Right renal cortex interstitium (tissue), 3 donors: ENCODE data around the gene GRB10. TPM values are rescaled to one million over a fixed set of nuclear protein-coding genes. Genes with fewer than 3 reads are reported as not detected.

Experiments
- DNase-seq, 3 donors: peaks; one replicate each; pipeline ENCODE4 v3.0.0-alpha.2; 2013; ENCODE audit warnings: low read depth in 3 of 3, low spot score in 2 of 3
- polyA plus RNA-seq, 3 donors: library from polyadenylated mRNA; unstranded; fragments of 120-200 nt; gene quantifications; one replicate each; pipeline ENCODE4 v1.2.1, GENCODE V29; 2013; ENCODE audit not compliant: insufficient read length in 3 of 3

Gene GRB10
- polyA plus RNA-seq, 3 donors: 25.4 to 33.5 (median 29.4) TPM

DNA sequence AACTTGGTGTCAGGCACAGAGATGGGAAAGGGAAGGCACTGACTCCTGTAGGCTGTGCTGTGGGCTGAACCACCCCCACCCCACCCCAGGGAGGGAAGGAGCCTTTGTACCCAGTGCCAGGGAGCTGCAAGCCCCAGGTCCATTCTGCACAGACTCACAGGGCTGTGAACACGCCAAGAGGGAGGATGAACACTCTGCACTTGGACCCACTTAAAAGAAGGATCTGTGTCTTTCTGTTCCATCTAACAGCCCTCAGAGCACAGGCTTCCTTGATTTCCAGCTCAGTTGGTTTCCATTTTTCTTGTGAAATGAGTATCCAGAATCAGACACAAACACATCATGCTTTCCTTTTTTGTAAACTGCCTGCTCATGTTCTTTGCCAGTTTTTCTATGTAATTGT, 84.9 kb downstream of the GRB10 start:
- DNase-seq: no peak

DNA sequence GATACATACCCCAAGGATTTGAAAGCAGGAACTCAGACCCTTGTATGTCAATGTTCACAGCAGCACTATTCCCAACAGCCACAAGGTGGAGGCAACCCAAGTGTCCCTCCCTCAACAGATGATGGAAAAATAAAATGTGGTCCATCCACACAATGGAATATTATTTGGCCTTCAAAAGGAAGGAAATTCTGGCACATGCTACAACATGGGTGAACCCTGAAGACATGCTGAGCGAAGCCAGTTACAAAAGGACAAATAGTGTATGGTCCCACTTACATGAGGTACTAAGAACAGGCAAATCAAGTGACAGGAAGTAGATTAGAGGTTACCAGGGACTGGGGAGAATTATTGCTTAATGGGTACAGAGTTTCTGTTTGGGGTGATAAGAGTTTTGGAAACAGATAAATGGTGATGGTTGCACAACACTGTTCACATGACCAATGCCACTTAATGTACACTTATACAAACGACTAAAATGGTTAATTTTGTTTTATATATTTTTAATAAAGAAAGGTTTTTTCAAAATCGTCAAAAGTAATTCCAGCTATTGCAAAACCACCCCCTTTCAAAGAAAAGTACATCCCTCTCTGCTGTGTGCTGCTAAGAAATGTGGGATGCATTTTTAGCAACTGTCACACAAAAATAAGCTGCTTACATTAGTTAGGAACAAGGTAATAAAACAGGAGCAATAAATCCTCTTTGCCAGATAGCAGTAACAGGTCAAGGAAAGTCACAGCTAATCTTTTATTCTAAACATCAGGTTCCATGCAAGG, 85.7 kb downstream of the GRB10 start:
- DNase-seq: no peak

DNA sequence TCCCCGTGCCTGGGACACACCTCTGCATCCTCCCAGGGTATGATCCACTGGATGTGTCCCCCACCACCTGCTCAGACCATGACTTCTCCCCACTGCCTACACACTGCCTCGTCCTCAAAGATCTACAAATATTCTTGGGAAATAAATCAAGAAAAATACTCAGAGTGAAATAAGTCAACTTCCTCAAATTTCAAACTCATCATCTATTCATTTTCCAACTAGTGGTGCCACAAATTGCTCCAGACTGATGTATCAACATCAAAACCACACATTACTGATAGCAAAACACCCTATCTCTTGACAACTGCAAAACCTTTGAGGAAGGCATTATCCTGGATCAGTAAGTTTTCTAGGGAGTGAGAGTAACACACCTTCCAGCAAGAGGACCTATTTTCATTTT, 87.7 kb downstream of the GRB10 start:
- no peak for DNase-seq

DNA sequence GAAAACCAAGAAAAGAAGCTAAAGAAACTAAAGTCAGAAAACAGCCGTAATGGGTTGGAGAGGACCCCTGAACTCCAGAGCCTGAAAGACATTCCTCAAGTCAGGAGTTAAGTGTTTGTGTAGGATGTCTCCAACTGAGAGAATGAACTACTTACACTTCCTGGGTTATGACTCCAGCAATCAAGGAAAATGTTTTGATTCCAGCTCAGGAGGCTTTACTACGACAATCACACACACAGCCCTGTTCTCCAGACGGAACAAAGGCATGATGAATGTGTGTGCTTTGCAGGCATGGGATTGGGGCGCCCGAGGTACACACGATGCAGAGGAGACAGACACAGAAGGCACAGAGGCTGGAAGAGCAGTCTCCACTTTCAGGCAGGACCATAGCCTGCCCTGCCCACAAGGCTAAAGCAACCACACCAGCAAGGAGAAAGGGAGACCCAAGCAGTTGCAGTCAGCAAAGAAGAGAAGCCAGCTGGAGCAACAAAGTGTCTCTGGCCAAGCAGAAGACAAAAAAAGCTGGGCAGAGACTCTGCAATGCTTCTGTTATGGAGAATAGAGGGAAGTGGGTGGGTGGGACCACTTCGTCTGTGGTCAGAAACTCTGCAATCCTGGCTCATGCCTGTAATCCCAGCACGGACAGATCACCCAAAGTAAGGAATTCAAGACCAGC, 89.1 kb downstream of the GRB10 start:
- DNase-seq: no peak

DNA sequence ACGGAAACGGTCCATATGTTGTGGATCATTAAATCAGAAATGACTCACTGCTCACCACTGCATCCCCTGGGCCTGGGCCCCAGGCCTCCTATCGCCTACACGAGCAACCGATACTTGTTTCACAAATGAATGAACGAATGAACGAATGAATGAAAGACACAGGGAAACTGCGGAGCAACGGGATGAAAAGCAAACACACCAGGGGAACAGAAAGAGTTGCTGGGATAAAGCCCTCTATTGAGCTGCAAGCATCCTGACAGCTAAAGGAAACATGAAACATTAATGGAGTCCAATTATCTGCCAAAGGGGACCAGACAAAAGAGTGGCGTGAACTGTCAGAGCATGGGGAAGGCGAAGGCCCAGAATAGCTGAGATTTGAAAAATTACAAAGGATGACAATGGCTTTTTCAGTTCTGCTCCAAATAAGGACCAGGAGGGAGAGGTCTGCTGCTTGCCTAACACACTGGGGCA, 92.1 kb downstream of the GRB10 start:
- no peak for DNase-seq

DNA sequence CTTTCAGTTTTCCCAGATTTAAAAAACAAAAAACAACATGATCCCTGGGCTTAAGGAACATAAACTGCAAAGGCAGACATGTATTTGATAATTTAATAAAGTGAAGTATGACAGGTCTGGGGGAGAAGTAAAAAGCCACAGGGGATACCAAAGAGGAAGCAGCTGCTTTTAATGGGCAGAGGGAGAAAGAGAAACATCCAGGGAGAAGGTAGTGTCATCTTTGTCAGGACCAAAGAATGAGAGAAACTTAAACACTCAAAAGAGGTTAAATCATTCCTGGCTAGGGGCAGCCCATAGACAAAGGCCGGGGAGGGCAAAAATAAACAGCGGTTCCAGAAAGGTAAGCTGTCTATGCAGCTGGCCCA, 94.5 kb downstream of the GRB10 start:
- no peak for DNase-seq

DNA sequence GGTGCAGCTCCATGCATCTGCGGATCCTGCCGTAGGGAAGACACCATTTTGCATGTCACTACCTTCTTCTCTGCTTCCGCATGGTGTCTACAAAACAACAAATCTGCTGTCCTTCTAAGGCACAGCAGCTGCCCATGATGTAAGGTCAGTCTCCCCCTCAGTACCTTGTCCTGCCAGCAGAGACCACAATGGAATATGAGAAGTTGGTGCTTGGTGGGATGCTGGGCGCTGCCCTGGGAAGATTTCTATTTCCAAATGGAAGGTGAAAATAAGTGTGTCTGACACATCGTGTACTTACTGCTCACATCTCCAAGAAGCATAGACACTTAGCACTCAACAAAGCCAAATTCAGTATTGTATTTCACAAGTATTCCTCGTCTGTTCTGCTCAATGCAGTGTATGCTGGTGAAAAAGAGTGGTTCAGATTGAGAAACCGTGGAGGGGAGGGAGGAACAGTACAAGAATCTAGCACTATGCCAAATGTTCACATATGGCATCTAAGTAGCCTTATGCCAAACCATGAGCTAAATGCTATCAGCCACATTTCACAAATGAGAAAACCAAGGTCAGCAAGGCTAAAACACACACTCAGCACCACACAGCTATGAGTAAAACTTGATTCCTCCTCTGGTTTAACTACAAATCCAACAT, 95.0 kb downstream of the GRB10 start:
- no peak for DNase-seq

DNA sequence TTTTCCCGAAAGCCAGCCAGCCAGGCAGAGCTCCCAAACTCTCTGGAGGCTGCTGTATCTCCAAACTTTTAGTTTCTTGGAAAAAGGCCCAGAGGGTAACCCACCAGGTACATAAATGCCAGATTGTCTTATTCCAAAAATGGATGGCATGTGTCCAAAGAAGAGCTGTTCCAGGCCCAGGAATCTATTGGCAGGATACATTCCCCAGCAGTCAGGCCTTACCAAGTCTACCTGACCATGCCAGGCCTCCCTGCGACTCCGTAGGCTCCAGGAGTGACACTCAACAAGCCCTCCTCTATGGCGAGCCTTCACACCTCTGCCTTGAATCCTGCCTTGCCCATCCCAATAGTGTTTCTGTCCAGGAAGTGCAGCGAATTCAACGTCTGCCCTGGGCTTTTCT, 95.6 kb downstream of the GRB10 start:
- DNase-seq: no peak

DNA sequence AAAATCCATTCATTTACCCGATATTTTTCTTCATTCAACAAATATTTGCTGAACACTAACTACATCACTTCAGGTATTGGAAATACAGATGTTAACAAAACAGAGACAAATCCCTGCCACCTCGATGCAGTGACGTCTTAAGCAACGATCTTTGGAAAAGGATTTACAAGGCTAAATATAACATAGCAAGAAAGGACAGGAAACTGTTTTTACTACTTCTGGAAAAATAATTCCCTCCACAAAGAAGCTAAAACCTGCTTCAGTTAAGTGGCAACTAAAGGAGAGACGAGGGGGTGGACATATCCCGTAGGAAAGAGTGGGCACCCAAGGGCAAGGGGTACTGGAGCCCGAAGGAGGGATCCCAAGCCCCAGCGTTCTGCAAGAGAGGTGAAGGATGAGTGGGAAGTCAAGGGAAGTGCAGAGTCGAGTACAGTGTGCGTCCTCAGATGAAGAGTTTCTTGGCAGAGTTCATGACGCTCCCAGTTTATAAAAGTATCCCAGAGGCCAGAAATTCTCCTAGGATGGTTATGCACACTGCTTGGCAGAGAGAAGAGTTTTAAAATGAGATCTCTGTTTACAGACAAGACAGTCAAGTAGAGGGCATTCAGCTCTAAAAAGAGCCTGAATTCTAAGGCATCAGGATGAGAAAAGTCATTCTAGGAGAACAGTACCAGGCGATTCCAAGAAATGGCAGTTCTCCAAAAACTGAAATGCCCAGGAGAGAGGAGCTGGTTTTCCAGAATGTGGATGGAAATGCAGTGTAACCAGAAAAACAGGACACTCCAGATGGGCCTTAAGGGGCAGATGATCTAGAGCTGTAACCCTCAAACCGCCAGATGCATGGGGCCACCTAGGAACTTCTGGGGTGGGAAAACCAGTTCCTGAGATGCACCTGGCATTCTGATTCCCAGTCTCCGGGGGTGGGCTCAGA, 97.3 kb downstream of the GRB10 start:
- no peak for DNase-seq

DNA sequence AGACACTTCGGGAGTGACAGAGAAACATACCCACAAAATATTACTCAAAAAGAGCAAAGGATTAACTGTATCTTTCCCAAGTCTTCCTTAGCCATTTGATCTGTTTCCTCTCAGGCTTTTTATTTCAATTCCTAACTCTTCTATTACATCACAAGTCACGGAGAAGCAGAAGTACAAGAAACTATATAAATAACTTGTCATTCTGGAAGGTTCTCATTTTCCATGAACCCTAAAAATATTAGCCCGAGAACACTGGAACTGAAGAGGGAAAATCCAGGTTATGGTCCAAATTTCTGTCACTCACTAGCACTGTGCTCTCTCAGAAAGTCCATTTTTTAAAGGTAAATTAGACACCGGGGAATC, 98.0 kb downstream of the GRB10 start:
- no peak for DNase-seq

DNA sequence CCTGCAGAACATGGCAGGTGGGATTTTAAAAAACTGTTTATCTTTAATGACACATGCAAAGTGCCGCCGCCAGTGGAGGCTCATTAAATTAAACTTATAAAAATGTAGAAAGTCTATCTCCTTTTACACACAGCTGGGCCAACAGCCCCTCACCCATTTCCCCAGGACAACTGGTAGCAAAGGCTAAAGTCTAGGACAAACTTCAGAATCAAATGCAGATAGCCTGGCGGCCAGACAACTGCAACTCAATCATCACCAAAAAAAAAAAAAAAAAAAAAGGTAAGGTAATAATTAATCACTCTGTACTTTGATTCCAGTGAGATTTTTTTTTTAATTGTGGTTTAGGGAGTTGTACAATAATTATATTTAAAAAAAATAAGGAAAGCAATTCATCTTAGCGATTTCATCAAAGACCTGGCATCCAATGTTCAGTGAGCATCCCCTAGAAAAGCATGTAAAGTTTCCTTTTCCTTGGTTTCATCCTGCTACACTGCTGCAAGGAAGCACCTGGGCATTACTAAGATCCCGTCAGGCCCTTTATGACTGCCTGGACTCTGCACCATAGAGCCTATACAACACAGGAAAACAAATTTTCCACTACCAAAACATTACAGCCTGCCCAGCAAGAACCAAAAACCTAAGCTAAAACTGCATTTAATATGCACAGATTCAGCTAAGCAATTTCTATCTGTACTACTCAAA, 98.5 kb downstream of the GRB10 start:
- no peak for DNase-seq

DNA sequence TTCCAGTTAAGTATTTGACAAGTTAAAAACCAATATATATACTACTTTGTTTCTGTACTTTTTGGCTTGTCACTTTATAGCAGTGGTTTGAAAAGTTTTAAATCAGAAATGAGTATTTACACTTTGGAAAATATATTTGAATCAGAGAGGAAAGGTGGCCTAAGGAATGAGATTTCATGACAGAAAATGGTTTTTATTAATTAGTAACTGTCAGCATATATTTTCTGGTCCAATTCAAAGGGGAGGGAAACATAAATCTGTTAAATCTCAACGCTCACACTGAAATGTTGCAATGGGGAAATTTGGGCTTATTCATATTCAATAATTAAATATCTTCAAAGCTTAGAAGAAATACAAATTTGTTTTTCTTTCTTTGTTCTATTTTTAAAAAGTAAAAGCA, 100.1 kb downstream of the GRB10 start:
- DNase-seq: no peak

DNA sequence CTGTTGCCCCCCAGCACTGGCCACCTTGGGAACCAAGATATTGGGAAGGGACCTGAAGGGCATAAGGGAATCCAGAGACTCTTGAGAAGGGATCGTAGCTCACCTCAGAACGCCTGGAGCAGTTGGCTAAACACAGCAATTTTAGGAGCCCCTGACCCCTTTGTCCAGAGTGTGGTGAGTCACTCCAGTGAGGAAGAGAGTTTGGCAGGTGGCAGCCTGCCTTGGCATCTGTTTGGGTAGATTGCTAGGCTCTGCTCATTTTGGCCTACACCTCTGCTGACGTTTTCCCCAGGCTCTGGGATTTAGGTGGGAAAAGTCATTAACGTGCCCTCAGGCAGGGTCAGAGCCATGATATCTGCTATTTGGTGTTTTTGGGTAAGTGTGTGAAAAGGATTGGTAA, 100.6 kb downstream of the GRB10 start:
- DNase-seq: no peak

DNA sequence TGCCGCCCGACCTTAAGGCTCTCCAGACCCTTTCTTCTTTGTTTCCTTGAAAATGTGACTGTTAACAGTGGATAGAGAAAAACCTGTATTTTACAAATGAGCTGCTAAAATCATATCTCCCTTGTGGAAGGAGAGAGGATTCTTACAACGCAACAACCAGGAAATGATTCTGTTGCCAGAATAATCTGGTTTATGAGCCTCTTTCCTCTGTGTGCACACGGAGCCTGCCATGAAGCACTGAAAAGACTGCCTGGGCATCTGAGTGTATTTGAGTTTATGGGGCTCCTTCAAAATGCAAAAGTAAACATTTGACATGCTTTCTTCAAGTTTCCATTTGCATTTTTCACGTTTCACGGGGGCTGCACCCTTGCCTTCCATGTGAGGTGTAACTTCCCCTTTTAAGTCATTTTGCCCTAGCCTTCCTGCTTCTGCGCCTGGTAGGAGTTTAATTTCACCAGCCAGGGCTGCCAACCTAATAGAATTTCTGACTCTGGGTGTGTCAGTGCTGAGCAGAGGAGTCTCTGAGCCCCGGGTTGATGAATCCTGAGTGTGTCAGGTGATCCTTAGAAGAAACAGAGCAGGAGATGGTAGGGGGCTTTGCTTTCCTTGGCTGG, 101.2 kb downstream of the GRB10 start:
- no peak for DNase-seq

DNA sequence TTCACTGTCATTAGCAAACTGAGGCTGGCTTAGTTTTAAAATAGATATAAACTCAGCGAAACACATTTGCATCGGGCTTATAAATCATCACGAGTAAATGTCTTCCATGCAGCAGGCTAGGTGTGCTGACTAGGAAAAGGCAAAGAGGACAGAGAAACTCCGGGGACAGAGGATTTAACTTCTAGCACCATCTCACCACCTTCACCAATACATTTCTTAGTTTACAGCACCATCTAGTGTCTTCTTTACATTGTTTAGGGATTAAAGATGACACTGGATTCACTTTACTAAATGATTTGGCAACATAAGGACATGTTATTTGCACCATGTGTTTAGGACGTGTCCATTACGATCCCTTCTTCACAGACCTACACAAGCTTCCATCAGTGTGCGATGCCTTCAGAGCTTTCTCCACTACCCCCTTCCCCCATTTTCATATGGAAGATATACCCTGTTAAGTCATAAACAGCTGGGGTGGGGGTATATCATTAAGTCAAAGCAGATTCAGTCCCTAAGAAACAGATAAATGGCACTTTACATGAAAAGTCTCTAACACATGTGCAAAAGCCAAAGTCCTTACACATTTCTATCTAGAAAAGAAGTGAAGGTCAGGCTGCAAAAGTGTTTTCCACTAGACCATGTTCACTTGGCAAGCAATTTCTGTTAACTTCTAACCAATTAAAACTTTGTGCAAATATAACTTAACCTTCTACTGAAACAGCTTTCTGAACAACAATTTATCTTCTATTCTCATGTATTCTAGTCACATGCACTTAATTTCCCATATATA, 103.3 kb downstream of the GRB10 start:
- peak in 1 of 3 donors; percentile 10 for DNase-seq

DNA sequence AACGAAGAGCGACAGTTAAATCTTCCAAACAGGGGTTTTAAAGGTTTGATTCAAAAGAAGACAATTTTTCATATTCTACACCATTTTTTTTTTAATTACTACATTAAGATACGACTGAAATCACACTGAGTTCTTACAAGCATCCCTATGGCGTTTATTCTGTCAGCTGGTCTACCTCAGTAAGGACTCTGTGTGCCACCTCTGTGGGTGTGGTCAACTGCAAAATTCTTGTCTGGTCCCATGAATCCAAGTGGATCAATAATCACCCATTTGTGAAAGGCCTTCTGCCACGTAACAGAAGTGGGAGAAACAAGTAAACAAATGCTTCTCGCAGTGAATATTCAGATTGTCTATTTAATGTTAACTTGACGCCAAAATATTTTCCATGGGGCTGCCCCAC, 104.1 kb downstream of the GRB10 start:
- DNase-seq: no peak

DNA sequence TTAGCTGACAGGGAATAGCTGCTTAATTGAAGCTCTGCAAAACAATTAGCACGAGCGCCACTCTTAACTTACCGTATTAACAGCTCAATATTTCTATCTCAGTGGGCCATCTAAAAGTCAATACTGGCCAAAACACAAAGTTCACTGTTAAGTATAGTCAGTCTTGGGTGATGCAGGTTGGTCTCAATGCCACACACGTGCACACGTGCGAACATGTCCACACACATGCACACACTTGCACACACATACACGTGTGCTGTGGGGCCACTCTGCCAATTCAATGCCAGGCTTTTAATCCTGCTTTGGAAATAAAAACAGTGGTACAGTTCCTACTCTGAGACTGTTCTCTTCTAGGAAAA, 105.1 kb downstream of the GRB10 start:
- DNase-seq: no peak

DNA sequence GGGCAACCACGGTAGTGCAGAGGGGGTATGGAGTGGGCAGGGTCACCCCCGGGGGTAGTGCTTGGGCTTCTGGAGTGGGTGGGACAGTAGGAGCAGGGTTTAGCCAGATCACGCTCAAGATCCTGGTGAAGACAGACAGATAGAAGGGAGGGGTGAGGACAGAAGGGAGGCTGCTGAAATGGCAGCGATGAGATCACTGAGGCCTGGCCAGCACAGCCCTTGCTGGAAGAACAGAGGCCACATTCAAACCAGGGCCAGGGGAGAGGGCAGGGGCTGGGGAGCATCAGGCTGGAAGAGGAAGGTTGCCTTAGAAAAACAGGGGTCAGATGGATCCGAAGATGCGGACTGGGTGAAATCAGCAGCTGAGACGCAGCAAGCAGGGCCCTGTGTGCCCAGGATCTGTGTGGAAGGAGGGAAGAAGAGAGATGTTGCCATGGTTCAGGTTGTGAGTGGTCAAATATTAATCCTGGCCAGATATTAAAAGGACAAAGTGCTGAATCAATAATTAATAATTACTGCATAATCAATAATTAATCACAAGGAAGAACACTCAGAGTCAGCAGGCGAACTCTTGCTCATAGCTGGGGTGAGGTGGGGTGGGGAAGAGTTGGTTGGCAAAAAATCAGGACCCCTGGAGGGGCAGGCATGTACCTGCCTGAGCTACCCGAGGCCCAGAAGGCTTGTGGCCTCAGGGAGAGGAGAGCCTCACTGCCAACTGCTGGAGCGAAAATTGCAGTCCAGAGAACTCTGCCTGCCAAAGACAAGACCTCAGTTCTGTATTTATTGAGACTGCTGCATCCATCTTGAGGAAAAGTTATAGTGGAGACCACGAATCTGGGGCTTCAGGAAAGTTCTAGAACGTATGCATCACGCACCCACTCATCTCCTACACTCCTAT, 105.7 kb downstream of the GRB10 start:
- DNase-seq: no peak
